ENCODE measurements around the gene MAPK14. TPM values are rescaled to one million over a fixed set of nuclear protein-coding genes. Genes with fewer than 3 reads are reported as not detected.
A peak's percentile ranks its signal among the peaks of the same experiment; 100 is the strongest.
"Not testable (repeated sequence)": the region's sequence is repeated elsewhere in the genome, so short reads cannot be mapped to it uniquely, and the experiment has no call there.

Gene MAPK14
- total RNA-seq, 1 experiment from 2014 or later = 60.4 TPM

DNA sequence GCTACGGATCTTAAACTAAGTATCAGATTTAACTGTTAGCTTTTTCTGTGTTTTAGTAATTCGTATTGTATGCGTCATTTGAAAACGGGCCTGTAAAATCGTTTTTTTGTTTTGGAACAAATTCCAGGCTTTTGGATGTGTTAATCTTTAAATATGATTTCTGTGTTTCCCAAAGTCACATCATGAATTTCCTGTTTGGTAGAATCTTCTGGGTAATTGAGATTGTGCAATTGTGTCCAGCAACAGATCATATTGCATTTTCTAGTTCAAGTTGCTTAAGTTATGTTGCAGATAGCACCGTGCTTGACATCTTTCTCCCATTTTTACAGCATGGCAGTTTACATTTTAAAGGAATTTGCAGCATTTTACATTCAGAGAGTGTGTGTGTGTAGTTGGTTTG, 1.9 kb downstream of the MAPK14 start:
- no peaks in the 10 kb centered on the region for H3K27me3 ChIP-seq (ENCODE audit: insufficient read depth, low read depth)
- CTCF ChIA-PET = interaction anchor here (0.7 kb wide), 1 partner anchor 548 kb away, joined by 3 read pairs; no protein-coding TSS in a partner anchor
- H3K27ac ChIP-seq = peak overlapping the region; percentile 87
- no peaks in the 10 kb centered on the region for H3K9me2 ChIP-seq (ENCODE audit: insufficient read depth)
- no TSS peak for BruUV-seq (replicated peaks)
- intact Hi-C loops (cut with micrococcal nuclease; ENCODE audit: unreplicated experiment) = loop anchor here (5.0 kb wide), 2 partner anchors 57 to 588 kb away; no protein-coding TSS in a partner anchor
- H4K20me1 ChIP-seq (ENCODE audit: insufficient read depth) = peaks cover 5% of the 10 kb centered on the region; the same call in 1 of the 2 replicates
- peak overlapping the region; percentile 95 for H2AFZ ChIP-seq
- H3K4me2 ChIP-seq = peak overlapping the region; percentile 96
- peaks cover 19% of the 10 kb centered on the region; the same call in 1 of the 2 replicates for H3F3A ChIP-seq (ENCODE audit: insufficient read depth, low read depth)
- peaks cover 17% of the 10 kb centered on the region for H3K4me1 ChIP-seq (replicated peaks; ENCODE audit: insufficient read depth)
- TF ChIP-seq, protein P1, sequence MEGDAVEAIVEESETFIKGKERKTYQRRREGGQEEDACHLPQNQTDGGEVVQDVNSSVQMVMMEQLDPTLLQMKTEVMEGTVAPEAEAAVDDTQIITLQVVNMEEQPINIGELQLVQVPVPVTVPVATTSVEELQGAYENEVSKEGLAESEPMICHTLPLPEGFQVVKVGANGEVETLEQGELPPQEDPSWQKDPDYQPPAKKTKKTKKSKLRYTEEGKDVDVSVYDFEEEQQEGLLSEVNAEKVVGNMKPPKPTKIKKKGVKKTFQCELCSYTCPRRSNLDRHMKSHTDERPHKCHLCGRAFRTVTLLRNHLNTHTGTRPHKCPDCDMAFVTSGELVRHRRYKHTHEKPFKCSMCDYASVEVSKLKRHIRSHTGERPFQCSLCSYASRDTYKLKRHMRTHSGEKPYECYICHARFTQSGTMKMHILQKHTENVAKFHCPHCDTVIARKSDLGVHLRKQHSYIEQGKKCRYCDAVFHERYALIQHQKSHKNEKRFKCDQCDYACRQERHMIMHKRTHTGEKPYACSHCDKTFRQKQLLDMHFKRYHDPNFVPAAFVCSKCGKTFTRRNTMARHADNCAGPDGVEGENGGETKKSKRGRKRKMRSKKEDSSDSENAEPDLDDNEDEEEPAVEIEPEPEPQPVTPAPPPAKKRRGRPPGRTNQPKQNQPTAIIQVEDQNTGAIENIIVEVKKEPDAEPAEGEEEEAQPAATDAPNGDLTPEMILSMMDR (conservative IDR thresholded peaks at IDR 0.05) = no peak
- TF ChIP-seq EZH2 (IDR thresholded peaks at IDR 0.05; ENCODE audit: low read depth) = no peak
- H3K9me3 ChIP-seq (ENCODE audit: insufficient read depth, low read depth) = no peaks in the 10 kb centered on the region
- H3K79me2 ChIP-seq (ENCODE audit: low read depth) = peaks cover 69% of the 10 kb centered on the region
- H3K4me3 ChIP-seq = peak overlapping the region; percentile 85
- peak in 1 of 2 experiments; percentile 80 for DNase-seq
- POLR2A ChIA-PET (ENCODE audit: unreplicated experiment) = interaction anchor here (0.6 to 0.7 kb wide), 2 partner anchors 60 to 215 kb away, joined by 3 read pairs; no protein-coding TSS in a partner anchor
- H3K36me3 ChIP-seq (ENCODE audit: low read depth) = peaks cover 4% of the 10 kb centered on the region; the same call in 1 of the 2 replicates

DNA sequence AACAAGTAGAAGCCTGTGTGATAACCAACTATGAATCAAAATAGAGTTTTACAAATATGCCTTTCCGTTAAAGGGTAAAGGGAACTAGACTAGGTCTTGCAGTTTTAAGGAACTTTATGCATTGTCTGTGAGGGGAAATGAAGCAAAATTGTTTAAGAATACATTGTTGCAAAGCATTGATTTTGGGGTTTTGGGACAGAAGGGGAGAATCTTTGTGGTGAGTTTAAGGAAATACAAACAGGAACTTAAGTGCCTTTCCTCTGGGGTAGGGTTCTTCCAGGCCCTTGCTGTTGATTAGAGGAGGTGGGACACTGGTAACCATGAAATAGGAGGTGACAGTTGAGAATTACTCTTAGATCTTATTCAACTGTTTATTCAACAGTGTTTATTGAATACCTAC, 4.7 kb downstream of the MAPK14 start:
- ChIA-PET CTCF (no interaction called here), POLR2A (ENCODE audit: unreplicated experiment) (no interaction called here)
- H3K4me1 ChIP-seq (replicated peaks; ENCODE audit: insufficient read depth) = peaks cover 17% of the 10 kb centered on the region
- H3K27ac ChIP-seq = no peak overlapping the region
- peaks cover 97% of the 10 kb centered on the region for H3K79me2 ChIP-seq (ENCODE audit: low read depth)
- H3F3A ChIP-seq (ENCODE audit: insufficient read depth, low read depth) = peaks cover 10% of the 10 kb centered on the region; the same call in 1 of the 2 replicates
- intact Hi-C loops (cut with micrococcal nuclease; ENCODE audit: unreplicated experiment) = no loop called here
- no peaks in the 10 kb centered on the region for H3K27me3 ChIP-seq (ENCODE audit: insufficient read depth, low read depth)
- TF ChIP-seq, protein P1 (conservative IDR thresholded peaks at IDR 0.05) = no peak
- TF ChIP-seq EZH2 (IDR thresholded peaks at IDR 0.05; ENCODE audit: low read depth) = no peak
- DNase-seq = no peak
- H3K9me2 ChIP-seq (ENCODE audit: insufficient read depth) = no peaks in the 10 kb centered on the region
- peaks cover 22% of the 10 kb centered on the region for H4K20me1 ChIP-seq (ENCODE audit: insufficient read depth)
- H3K4me3 ChIP-seq = no peak overlapping the region
- H3K9me3 ChIP-seq (ENCODE audit: insufficient read depth, low read depth) = no peaks in the 10 kb centered on the region
- H3K4me2 ChIP-seq = no peak overlapping the region
- BruUV-seq (replicated peaks) = no TSS peak
- peaks cover 4% of the 10 kb centered on the region; the same call in 1 of the 2 replicates for H3K36me3 ChIP-seq (ENCODE audit: low read depth)
- H2AFZ ChIP-seq = no peak overlapping the region

DNA sequence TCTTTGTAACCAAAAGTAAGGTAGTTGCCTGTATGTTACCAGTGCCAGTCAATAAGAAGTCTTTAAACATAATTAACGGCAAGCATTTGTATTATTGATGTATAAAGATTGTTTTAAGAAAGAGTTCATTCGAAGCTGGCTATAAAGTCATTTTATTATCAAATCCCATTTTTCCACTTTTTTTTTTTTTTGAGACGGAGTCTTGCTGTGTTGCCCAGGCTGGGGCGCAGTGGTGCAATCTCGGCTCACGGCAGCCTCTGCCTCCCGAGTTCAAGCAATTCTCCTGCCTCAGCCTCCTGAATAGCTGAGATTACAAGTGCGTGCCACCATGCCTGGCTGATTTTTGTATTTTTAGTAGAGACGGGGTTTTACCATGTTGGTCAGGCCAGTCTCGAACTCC, 5.5 kb downstream of the MAPK14 start:
- intact Hi-C loops (cut with micrococcal nuclease; ENCODE audit: unreplicated experiment) = not testable (repeated sequence)

More for the DNA sequence above, 5.5 kb downstream of the MAPK14 start:
- H3K27ac ChIP-seq; CTCF ChIA-PET; BruUV-seq (replicated peaks); H3K9me2 ChIP-seq (ENCODE audit: insufficient read depth); H3K4me3 ChIP-seq; H3K9me3 ChIP-seq (ENCODE audit: insufficient read depth, low read depth); H2AFZ ChIP-seq; DNase-seq; H3K27me3 ChIP-seq (ENCODE audit: insufficient read depth, low read depth); H3K36me3 ChIP-seq (ENCODE audit: low read depth); POLR2A ChIA-PET (ENCODE audit: unreplicated experiment): not testable (repeated sequence)
- Histone ChIP-seq H4K20me1 (ENCODE audit: insufficient read depth) (peaks cover 29% of the 10 kb centered on the region), H3F3A (ENCODE audit: insufficient read depth, low read depth) (peaks cover 10% of the 10 kb centered on the region; the same call in 1 of the 2 replicates), H3K4me1 (replicated peaks; ENCODE audit: insufficient read depth) (peaks cover 17% of the 10 kb centered on the region), H3K79me2 (ENCODE audit: low read depth) (peaks cover 100% of the 10 kb centered on the region), H3K4me2 (0 out of 2 replicates have a peak overlapping the region, but pooled peaks have one; percentile 3)

Data from PC-9 (cell line).